ENCODE data around the gene C1QTNF6.

DNA sequence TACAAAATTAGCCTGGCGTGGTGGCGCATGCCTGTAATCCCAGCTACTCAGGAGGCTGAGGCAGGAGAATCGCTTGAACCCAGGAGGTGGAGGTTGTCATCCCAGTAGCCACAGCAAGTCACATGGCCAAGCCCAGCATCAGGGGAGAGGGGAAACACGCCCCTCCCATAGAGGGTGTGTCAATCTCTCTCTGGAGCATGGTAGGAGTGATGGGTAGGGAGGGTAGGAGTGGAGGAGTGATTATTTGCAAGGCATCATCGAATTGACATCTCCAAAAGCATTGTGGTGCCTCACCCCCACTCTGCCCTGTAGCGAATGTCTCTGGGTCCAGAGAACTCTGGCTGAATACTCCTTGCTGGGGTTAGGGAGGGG, 30.3 kb upstream of the C1QTNF6 start:
- TF ChIP-seq CTCF (IDR thresholded peaks at IDR 0.05; ENCODE audit: insufficient read depth, low read depth, low read length), result no peak
- no peak for TF ChIP-seq EZH2 (IDR thresholded peaks at IDR 0.05; ENCODE audit: insufficient read depth, low read length)

Measured in astrocyte (in vitro differentiated cells and primary cell).